ENCODE measurements around the gene TRMT11. TPM values are rescaled to one million over a fixed set of nuclear protein-coding genes. Genes with fewer than 3 reads are reported as not detected.
A peak's percentile ranks its signal among the peaks of the same experiment; 100 is the strongest.

The TRMT11 gene
- total and polyA plus RNA-seq, 9 of the 15 experiments (the other 6 are each of a cell fraction or from before 2014, with no cell fraction given): 38.8 to 88.0 (median 59.8) TPM

GRCh38 chr6:125956506-125957390 is 29.6 kb upstream of the TRMT11 start, which contains the start of gene HINT3 (continued):
- TF ChIP-seq, protein P1, sequence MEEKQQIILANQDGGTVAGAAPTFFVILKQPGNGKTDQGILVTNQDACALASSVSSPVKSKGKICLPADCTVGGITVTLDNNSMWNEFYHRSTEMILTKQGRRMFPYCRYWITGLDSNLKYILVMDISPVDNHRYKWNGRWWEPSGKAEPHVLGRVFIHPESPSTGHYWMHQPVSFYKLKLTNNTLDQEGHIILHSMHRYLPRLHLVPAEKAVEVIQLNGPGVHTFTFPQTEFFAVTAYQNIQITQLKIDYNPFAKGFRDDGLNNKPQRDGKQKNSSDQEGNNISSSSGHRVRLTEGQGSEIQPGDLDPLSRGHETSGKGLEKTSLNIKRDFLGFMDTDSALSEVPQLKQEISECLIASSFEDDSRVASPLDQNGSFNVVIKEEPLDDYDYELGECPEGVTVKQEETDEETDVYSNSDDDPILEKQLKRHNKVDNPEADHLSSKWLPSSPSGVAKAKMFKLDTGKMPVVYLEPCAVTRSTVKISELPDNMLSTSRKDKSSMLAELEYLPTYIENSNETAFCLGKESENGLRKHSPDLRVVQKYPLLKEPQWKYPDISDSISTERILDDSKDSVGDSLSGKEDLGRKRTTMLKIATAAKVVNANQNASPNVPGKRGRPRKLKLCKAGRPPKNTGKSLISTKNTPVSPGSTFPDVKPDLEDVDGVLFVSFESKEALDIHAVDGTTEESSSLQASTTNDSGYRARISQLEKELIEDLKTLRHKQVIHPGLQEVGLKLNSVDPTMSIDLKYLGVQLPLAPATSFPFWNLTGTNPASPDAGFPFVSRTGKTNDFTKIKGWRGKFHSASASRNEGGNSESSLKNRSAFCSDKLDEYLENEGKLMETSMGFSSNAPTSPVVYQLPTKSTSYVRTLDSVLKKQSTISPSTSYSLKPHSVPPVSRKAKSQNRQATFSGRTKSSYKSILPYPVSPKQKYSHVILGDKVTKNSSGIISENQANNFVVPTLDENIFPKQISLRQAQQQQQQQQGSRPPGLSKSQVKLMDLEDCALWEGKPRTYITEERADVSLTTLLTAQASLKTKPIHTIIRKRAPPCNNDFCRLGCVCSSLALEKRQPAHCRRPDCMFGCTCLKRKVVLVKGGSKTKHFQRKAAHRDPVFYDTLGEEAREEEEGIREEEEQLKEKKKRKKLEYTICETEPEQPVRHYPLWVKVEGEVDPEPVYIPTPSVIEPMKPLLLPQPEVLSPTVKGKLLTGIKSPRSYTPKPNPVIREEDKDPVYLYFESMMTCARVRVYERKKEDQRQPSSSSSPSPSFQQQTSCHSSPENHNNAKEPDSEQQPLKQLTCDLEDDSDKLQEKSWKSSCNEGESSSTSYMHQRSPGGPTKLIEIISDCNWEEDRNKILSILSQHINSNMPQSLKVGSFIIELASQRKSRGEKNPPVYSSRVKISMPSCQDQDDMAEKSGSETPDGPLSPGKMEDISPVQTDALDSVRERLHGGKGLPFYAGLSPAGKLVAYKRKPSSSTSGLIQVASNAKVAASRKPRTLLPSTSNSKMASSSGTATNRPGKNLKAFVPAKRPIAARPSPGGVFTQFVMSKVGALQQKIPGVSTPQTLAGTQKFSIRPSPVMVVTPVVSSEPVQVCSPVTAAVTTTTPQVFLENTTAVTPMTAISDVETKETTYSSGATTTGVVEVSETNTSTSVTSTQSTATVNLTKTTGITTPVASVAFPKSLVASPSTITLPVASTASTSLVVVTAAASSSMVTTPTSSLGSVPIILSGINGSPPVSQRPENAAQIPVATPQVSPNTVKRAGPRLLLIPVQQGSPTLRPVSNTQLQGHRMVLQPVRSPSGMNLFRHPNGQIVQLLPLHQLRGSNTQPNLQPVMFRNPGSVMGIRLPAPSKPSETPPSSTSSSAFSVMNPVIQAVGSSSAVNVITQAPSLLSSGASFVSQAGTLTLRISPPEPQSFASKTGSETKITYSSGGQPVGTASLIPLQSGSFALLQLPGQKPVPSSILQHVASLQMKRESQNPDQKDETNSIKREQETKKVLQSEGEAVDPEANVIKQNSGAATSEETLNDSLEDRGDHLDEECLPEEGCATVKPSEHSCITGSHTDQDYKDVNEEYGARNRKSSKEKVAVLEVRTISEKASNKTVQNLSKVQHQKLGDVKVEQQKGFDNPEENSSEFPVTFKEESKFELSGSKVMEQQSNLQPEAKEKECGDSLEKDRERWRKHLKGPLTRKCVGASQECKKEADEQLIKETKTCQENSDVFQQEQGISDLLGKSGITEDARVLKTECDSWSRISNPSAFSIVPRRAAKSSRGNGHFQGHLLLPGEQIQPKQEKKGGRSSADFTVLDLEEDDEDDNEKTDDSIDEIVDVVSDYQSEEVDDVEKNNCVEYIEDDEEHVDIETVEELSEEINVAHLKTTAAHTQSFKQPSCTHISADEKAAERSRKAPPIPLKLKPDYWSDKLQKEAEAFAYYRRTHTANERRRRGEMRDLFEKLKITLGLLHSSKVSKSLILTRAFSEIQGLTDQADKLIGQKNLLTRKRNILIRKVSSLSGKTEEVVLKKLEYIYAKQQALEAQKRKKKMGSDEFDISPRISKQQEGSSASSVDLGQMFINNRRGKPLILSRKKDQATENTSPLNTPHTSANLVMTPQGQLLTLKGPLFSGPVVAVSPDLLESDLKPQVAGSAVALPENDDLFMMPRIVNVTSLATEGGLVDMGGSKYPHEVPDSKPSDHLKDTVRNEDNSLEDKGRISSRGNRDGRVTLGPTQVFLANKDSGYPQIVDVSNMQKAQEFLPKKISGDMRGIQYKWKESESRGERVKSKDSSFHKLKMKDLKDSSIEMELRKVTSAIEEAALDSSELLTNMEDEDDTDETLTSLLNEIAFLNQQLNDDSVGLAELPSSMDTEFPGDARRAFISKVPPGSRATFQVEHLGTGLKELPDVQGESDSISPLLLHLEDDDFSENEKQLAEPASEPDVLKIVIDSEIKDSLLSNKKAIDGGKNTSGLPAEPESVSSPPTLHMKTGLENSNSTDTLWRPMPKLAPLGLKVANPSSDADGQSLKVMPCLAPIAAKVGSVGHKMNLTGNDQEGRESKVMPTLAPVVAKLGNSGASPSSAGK (IDR thresholded peaks at IDR 0.05): peak; percentile 74
- TF ChIP-seq ZNF280A (IDR thresholded peaks at IDR 0.05; ENCODE audit: low read depth, partially characterized antibody) (no peak), ZSCAN32 (CRISPR knock-in tag; IDR thresholded peaks at IDR 0.05) (no peak), MCM5 (IDR thresholded peaks at IDR 0.05; ENCODE audit: low read depth) (no peak), GABPA (tag; conservative IDR thresholded peaks at IDR 0.05; ENCODE audit: low read depth) (peak; percentile 42; the same call in 1 of the 2 replicates)
- TF ChIP-seq, protein P2, sequence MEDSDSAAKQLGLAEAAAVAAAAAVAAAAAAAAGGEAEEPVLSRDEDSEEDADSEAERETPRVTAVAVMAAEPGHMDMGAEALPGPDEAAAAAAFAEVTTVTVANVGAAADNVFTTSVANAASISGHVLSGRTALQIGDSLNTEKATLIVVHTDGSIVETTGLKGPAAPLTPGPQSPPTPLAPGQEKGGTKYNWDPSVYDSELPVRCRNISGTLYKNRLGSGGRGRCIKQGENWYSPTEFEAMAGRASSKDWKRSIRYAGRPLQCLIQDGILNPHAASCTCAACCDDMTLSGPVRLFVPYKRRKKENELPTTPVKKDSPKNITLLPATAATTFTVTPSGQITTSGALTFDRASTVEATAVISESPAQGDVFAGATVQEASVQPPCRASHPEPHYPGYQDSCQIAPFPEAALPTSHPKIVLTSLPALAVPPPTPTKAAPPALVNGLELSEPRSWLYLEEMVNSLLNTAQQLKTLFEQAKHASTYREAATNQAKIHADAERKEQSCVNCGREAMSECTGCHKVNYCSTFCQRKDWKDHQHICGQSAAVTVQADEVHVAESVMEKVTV (CRISPR knock-in tag; IDR thresholded peaks at IDR 0.05): peak; percentile 89
- TF ChIP-seq, protein P3, sequence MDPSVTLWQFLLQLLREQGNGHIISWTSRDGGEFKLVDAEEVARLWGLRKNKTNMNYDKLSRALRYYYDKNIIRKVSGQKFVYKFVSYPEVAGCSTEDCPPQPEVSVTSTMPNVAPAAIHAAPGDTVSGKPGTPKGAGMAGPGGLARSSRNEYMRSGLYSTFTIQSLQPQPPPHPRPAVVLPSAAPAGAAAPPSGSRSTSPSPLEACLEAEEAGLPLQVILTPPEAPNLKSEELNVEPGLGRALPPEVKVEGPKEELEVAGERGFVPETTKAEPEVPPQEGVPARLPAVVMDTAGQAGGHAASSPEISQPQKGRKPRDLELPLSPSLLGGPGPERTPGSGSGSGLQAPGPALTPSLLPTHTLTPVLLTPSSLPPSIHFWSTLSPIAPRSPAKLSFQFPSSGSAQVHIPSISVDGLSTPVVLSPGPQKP (CRISPR knock-in tag; IDR thresholded peaks at IDR 0.05): no peak

Measured in K562 (cell line).